Colonic mucosa (tissue), 4 donors: ENCODE measurements around the gene ARHGEF10L. TPM values are rescaled to one million over a fixed set of nuclear protein-coding genes. Genes with fewer than 3 reads are reported as not detected.

Experiments used
- DNase-seq: peaks from one replicate; pipeline ENCODE4 v3.0.0-alpha.2; 2020
- H3K27ac ChIP-seq: fragments of 200-600 bp; one replicate; pipeline ENCODE4 v1.8.0; 2021
- H3K27me3 ChIP-seq: fragments of 200-600 bp; one replicate; pipeline ENCODE4 v1.8.0; 2021
- H3K36me3 ChIP-seq: fragments of 200-600 bp; one replicate; pipeline ENCODE4 v1.8.0; 2021
- H3K4me1 ChIP-seq: fragments of 200-600 bp; one replicate; pipeline ENCODE4 v1.8.0; 2021; ENCODE audit warnings: mild to moderate bottlenecking
- H3K4me3 ChIP-seq: fragments of 200-600 bp; one replicate; pipeline ENCODE4 v1.8.0; 2021
- H3K9ac ChIP-seq, 2 donors: one replicate each; pipeline ENCODE4 v1.7.0; 2013; ENCODE audit warnings: control low read depth in 2 of 2, low read depth in 2 of 2, low read length in 2 of 2
- H3K9me3 ChIP-seq: fragments of 200-600 bp; one replicate; pipeline ENCODE4 v1.8.0; 2021
- intact Hi-C: fragments of 100-400 bp; cut with DNase I; formaldehyde crosslinking; loops from one replicate; pipeline ENCODE4 v1.14.1; 2022
- total RNA-seq, 2 donors: library from RNA; stranded (reverse); fragmentation: NEBNext Ultra II Directional in 1 of 2; extraction: Animal tissue kit (Norgen Biotek cat#: 25700) in 1 of 2; gene quantifications; one replicate each; pipeline ENCODE4 v1.2.1, GENCODE V29; 2021
- TF ChIP-seq, protein P1 (sequence below): fragments of 200-600 bp; IDR thresholded peaks from one replicate; pipeline ENCODE4 v1.8.0; 2022; ENCODE audit warnings: antibody characterized with exemption, mild to moderate bottlenecking
- donor health status: healthy.
- donor health status: DM: no; HTN: no; CAD: no.
- donor health status: DM: no; HTN: no; CAD: no.

Gene ARHGEF10L
- total RNA-seq, 2 donors from 2014 or later: 77.5 to 133 TPM

DNA sequence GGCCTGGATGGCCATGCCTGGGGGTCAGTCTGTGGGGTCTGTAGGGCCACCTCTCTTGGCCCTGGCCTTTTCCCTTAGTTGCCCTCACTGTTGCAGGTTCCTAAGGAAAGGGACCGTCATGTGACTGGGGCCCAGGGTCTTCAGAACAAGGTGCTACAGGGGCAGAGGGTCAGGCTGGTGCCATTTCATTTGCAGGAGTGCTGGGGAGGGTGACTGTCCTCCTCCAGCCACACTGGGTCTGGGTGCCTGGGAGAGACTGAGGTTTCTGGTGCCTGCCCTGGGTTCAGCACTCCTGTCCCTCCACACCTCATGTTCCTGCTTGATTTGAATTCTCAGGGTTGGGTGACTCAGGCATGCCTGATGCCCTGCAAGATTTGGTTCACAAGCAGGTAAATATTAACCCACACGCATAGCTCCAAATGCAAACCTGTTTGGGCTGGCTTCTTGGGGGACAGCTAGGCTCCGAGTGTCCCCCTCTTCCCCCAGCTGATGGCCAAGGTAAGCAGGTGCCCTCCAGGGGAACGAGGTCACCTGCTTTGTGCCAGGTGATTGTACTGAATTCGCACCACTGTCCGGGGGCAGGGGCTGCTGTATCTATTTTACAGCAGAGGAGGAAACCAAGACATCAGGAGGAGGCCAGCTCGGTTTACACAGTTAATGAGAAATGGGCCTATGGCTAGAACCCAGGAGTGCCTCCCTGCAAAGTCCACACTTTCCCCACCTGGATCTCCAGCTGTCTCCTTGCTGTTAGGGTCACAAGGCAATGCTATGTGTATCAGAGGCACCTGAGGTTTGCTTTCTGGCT lies 20.3 kb downstream of the ARHGEF10L start:
- peaks cover 22% of the 10 kb centered on the region for H3K4me1 ChIP-seq
- intact Hi-C loops: no loop called here
- peak overlapping the region; percentile 52 to 73 for H3K9ac ChIP-seq
- DNase-seq: peak; percentile 71
- H3K9me3 ChIP-seq: no peaks in the 10 kb centered on the region
- no peaks in the 10 kb centered on the region for H3K27me3 ChIP-seq
- no peak overlapping the region for H3K4me3 ChIP-seq
- H3K36me3 ChIP-seq: no peaks in the 10 kb centered on the region
- H3K27ac ChIP-seq: peak overlapping the region; percentile 47
- TF ChIP-seq, protein P1, sequence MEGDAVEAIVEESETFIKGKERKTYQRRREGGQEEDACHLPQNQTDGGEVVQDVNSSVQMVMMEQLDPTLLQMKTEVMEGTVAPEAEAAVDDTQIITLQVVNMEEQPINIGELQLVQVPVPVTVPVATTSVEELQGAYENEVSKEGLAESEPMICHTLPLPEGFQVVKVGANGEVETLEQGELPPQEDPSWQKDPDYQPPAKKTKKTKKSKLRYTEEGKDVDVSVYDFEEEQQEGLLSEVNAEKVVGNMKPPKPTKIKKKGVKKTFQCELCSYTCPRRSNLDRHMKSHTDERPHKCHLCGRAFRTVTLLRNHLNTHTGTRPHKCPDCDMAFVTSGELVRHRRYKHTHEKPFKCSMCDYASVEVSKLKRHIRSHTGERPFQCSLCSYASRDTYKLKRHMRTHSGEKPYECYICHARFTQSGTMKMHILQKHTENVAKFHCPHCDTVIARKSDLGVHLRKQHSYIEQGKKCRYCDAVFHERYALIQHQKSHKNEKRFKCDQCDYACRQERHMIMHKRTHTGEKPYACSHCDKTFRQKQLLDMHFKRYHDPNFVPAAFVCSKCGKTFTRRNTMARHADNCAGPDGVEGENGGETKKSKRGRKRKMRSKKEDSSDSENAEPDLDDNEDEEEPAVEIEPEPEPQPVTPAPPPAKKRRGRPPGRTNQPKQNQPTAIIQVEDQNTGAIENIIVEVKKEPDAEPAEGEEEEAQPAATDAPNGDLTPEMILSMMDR: no peak

DNA sequence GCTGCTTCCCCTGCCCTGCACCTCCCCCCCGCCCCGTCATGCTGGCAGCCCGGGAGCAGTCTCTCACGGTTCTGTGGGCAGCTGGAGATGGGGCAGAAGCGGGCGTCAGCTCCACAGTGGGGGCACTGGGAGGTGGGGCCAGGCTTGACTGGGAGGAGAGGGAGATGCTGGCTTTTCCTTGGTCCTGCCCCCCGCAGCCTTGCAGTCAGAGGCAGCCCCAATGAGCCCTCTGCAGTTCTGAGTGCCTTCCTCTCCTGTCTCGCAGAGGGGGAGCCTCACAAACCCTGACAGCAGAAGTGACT lies 21.7 kb downstream of the ARHGEF10L start:
- H3K4me3 ChIP-seq: no peak overlapping the region
- peak overlapping the region; percentile 4 to 21 for H3K9ac ChIP-seq
- intact Hi-C loops: no loop called here
- H3K36me3 ChIP-seq: no peaks in the 10 kb centered on the region
- H3K27me3 ChIP-seq: no peaks in the 10 kb centered on the region
- TF ChIP-seq, protein P1: no peak
- H3K9me3 ChIP-seq: no peaks in the 10 kb centered on the region
- DNase-seq: no peak
- peak overlapping the region; percentile 47 for H3K27ac ChIP-seq
- peaks cover 30% of the 10 kb centered on the region for H3K4me1 ChIP-seq

DNA sequence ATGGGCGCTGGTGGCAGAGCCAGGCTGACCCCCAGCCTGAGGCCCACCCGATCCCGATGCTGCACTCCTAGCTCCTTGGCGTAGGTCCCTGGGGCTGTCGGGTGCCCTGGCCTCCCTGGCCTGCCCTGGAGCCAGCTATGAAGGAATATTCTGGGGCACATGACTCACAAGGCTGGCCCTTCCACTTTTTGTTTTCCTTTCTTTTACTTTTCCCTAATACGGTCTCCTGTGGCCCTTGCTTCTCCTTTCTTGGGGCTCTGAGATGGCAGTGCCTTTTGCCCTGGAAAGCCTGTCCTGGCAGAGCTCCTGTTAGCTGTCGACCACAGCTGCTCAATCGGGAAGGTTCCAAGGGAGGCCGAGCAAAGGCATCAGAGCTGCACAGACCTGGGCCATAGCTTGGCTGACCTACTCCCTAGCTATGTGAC lies 22.1 kb downstream of the ARHGEF10L start:
- H3K4me1 ChIP-seq: peaks cover 30% of the 10 kb centered on the region

DNA sequence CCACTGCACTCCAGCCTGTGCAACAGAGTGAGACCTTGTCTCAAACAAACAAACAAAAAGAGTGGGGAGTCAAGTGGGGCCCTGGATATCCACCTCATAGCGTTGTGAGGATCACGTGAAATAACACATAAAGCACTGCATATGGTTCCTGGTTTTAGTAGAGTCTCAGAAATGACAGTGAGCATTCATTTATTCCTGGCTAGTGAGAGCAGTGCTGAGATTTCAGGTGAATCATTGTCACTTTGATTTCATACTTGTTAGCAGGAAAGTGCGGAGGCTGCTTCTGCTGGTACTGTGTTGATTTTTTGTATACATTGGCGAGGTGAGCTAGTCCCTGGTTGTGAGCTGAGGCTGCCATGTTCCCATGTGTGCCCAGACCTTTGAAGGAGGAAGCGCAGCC lies 22.9 kb downstream of the ARHGEF10L start:
- intact Hi-C loops: no loop called here
- peaks cover 30% of the 10 kb centered on the region for H3K4me1 ChIP-seq
- H3K9ac ChIP-seq: no peak overlapping the region
- H3K27me3 ChIP-seq: no peaks in the 10 kb centered on the region
- TF ChIP-seq, protein P1: no peak
- H3K4me3 ChIP-seq: no peak overlapping the region
- H3K36me3 ChIP-seq: no peaks in the 10 kb centered on the region
- no peaks in the 10 kb centered on the region for H3K9me3 ChIP-seq
- H3K27ac ChIP-seq: no peak overlapping the region
- no peak for DNase-seq

More for the DNA sequence above, 22.1 kb downstream of the ARHGEF10L start:
- H3K27me3 ChIP-seq: no peaks in the 10 kb centered on the region
- H3K36me3 ChIP-seq: no peaks in the 10 kb centered on the region
- peak overlapping the region; percentile 4 to 28 for H3K9ac ChIP-seq
- no peak overlapping the region for H3K4me3 ChIP-seq
- no peak for DNase-seq
- H3K27ac ChIP-seq: peak overlapping the region; percentile 47
- TF ChIP-seq, protein P1: no peak
- intact Hi-C loops: no loop called here
- no peaks in the 10 kb centered on the region for H3K9me3 ChIP-seq

DNA sequence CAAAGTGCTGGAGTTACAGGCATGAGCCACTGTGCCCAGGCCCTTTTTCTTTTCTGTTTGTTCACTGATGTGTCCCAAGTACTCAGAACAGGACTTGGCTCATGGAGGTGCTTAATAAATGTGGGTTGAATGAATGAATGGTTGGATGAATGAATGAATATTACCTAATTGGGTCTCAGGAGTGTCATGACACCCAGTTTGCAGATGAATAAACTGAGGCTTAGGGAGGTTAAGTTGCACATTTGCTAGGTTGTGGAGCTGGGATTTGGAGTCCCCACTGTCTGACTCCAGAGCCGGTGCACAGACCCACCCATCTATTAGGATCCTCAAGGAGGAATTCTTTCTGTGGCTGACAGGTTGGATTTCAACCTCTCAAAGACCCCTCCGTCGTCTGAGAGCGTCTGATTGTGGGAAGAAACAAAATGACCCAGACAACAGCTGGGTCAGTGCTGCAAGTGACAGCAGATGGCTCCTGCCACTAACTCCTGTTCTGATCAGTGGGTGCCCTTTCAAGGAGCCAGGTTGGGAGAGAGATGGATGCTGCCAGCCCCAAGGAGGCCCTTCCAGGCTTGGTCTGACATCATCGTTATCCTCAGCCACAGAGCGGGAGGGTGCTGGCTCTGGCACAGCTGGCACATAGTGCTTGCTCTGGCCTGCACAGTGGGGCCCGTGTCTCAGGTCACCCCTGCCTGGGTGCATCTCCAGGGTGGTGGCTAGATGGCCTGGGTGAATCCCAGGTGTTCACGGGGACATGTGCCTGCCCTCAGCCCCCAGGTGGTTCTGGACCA lies 24.2 kb downstream of the ARHGEF10L start:
- no peak for DNase-seq
- H3K4me3 ChIP-seq: no peak overlapping the region
- intact Hi-C loops: no loop called here
- peak overlapping the region in 1 of 2 donors; percentile 30 for H3K9ac ChIP-seq
- H3K27ac ChIP-seq: peak overlapping the region; percentile 22
- TF ChIP-seq, protein P1: no peak
- H3K27me3 ChIP-seq: no peaks in the 10 kb centered on the region
- H3K36me3 ChIP-seq: no peaks in the 10 kb centered on the region
- H3K9me3 ChIP-seq: no peaks in the 10 kb centered on the region
- peaks cover 32% of the 10 kb centered on the region for H3K4me1 ChIP-seq
